IMR-90 (cell line): Measurements from ENCODE around the gene OSTF1. TPM values are rescaled to one million over a fixed set of nuclear protein-coding genes. Genes with fewer than 3 reads are reported as not detected.

Source experiments
- ATAC-seq: fragments of 200-7000 bp; cut with Tn5 transposase; 2 replicates; pipeline ENCODE4 v1.9.1; 2020; ENCODE audit warnings: low read depth, mild to moderate bottlenecking, moderate library complexity
- BruUV-seq: library from RNA; stranded (reverse); fragments of 400-500 nt; replicated peaks from 2 replicates; lab custom pipeline; 2021; lab: Mats Ljungman, UMichigan
- CTCF ChIA-PET: fragments of 300-600 bp; formaldehyde crosslinking; extraction: SDS; loops from one replicate; lab custom pipeline; 2021; ENCODE audit warnings: antibody characterized with exemption; lab: Yijun Ruan, JAX
- POLR2A ChIA-PET: fragments of 300-600 bp; sonication (Branson Sonifier 250); formaldehyde crosslinking; loops from one replicate; lab custom pipeline; 2022; ENCODE audit warnings: antibody characterized with exemption; ENCODE audit not compliant: unreplicated experiment; lab: Charles Lee
- DNase-seq: peaks from one replicate; pipeline ENCODE4 v3.0.0; 2013
- H2AFZ ChIP-seq: replicated peaks from 2 replicates; pipeline ENCODE3; 2013; ENCODE audit warnings: low read length, mild to moderate bottlenecking; ENCODE audit not compliant: poor library complexity
- H2AK5ac ChIP-seq: 2 replicates; pipeline ENCODE4 v1.6.1; 2013; ENCODE audit warnings: low read depth, low read length, inconsistent platforms
- H2AK9ac ChIP-seq: replicated peaks from 2 replicates; pipeline ENCODE3; 2013; ENCODE audit warnings: mild to moderate bottlenecking, low read depth, low read length, moderate library complexity; ENCODE audit not compliant: poor library complexity
- H2BK120ac ChIP-seq: 2 replicates; pipeline ENCODE4 v1.6.1; 2013; ENCODE audit warnings: low read depth, low read length, inconsistent platforms
- H2BK15ac ChIP-seq: 3 replicates; pipeline ENCODE4 v1.6.1; 2013; ENCODE audit warnings: low read depth, low read length, inconsistent platforms
- H2BK20ac ChIP-seq: 2 replicates; pipeline ENCODE4 v1.6.1; 2013; ENCODE audit warnings: low read depth, mild to moderate bottlenecking, inconsistent platforms, low read length, moderate library complexity
- H2BK5ac ChIP-seq: 2 replicates; pipeline ENCODE4 v1.6.1; 2013; ENCODE audit warnings: mild to moderate bottlenecking, low read depth, low read length, inconsistent platforms; ENCODE audit not compliant: poor library complexity, severe bottlenecking
- H3K14ac ChIP-seq: replicated peaks from 2 replicates; pipeline ENCODE4 v1.6.1; 2013; ENCODE audit warnings: low read depth, low read length, inconsistent platforms
- H3K18ac ChIP-seq: 2 replicates; pipeline ENCODE4 v1.6.1; 2013; ENCODE audit warnings: low read depth, low read length, control low read depth
- H3K23ac ChIP-seq: 2 replicates; pipeline ENCODE4 v1.6.1; 2013; ENCODE audit warnings: low read depth, low read length, inconsistent platforms
- H3K27ac ChIP-seq: 2 replicates; pipeline ENCODE4 v1.5.1; 2013; ENCODE audit warnings: mild to moderate bottlenecking, control low read depth, low read length; ENCODE audit not compliant: insufficient read depth
- H3K27me3 ChIP-seq: 2 replicates; pipeline ENCODE4 v1.6.1; 2013; ENCODE audit warnings: low read length; ENCODE audit not compliant: control insufficient read depth, insufficient read depth
- H3K36me3 ChIP-seq: 2 replicates; pipeline ENCODE4 v1.6.1; 2013; ENCODE audit warnings: low read length, mixed read lengths; ENCODE audit not compliant: control insufficient read depth, insufficient read depth
- H3K4ac ChIP-seq: 2 replicates; pipeline ENCODE4 v1.6.1; 2013; ENCODE audit warnings: low read depth, low read length, inconsistent platforms
- H3K4me1 ChIP-seq: 2 replicates; pipeline ENCODE4 v1.6.1; 2013; ENCODE audit warnings: low read length, mixed read lengths; ENCODE audit not compliant: control insufficient read depth, insufficient read depth
- H3K4me2 ChIP-seq: 2 replicates; pipeline ENCODE4 v1.6.1; 2013; ENCODE audit warnings: low read depth, mild to moderate bottlenecking, control low read depth, low read length, moderate library complexity
- H3K4me3 ChIP-seq: 2 replicates; pipeline ENCODE4 v1.5.1; 2013; ENCODE audit warnings: low read depth, mild to moderate bottlenecking, control low read depth, low read length, moderate library complexity; ENCODE audit not compliant: insufficient read depth
- H3K56ac ChIP-seq: 2 replicates; pipeline ENCODE4 v1.6.1; 2013; ENCODE audit warnings: low read length, inconsistent platforms; ENCODE audit not compliant: insufficient read depth; ENCODE audit errors: extremely low read depth
- H3K79me1 ChIP-seq, 2 experiments: 2 replicates each; pipeline ENCODE4 v1.6.1; 2013; ENCODE audit warnings: low read length in 2 of 2, inconsistent platforms in 1 of 2, low read depth in 1 of 2
- H3K9ac ChIP-seq: 2 replicates; pipeline ENCODE4 v1.6.1; 2013; ENCODE audit warnings: low read depth, low read length, control low read depth
- H3K9me1 ChIP-seq: 2 replicates; pipeline ENCODE4 v1.6.1; 2013; ENCODE audit warnings: low read length, inconsistent platforms; ENCODE audit not compliant: insufficient read depth
- H3K9me3 ChIP-seq: 2 replicates; pipeline ENCODE4 v1.6.1; 2013; ENCODE audit warnings: low read length; ENCODE audit not compliant: control insufficient read depth, insufficient read depth
- H4K20me1 ChIP-seq: 2 replicates; pipeline ENCODE4 v1.6.1; 2013; ENCODE audit warnings: low read length, inconsistent platforms; ENCODE audit not compliant: insufficient read depth
- H4K5ac ChIP-seq: 2 replicates; pipeline ENCODE4 v1.6.1; 2013; ENCODE audit warnings: mild to moderate bottlenecking, low read depth, low read length, control low read depth
- H4K8ac ChIP-seq, 2 experiments: 2 replicates each; pipeline ENCODE4 v1.6.1; 2013; ENCODE audit warnings: low read depth in 2 of 2, low read length in 2 of 2, control low read depth in 1 of 2, inconsistent platforms in 1 of 2
- H4K91ac ChIP-seq: 2 replicates; pipeline ENCODE4 v1.6.1; 2013; ENCODE audit warnings: low read depth, low read length, inconsistent platforms; ENCODE audit not compliant: insufficient read depth
- CEBPB ChIP-seq: IDR thresholded peaks from 2 replicates; pipeline ENCODE4 v1.6.1; 2012; ENCODE audit warnings: low read depth, low read length, improper control_type of control experiment
- CTCF ChIP-seq: conservative IDR thresholded peaks from 2 replicates; pipeline ENCODE4 v1.5.1; 2012; ENCODE audit warnings: mild to moderate bottlenecking, low read depth, low read length, improper control_type of control experiment
- POLR2A ChIP-seq: IDR thresholded peaks from 2 replicates; pipeline ENCODE4 v1.6.1; 2012; ENCODE audit warnings: mild to moderate bottlenecking, low read depth, low read length
- SMC3 ChIP-seq: fragments of 150-350 bp; IDR thresholded peaks from 2 replicates; pipeline ENCODE4 v1.6.1; 2016; ENCODE audit warnings: low read depth, mild to moderate bottlenecking, antibody characterized with exemption, low read length, moderate library complexity
- USF2 ChIP-seq: fragments of 150-350 bp; IDR thresholded peaks from 2 replicates; pipeline ENCODE4 v1.6.1; 2017; ENCODE audit warnings: mild to moderate bottlenecking, antibody characterized with exemption, low read length, low read depth
- WGBS, 2 experiments: methylation state at CpG; one replicate each; pipeline versions ENCODE4 v1.1.5 to v1.1.7; 2013; ENCODE audit warnings: missing lambda C conversion rate in 2 of 2; ENCODE audit not compliant: insufficient read length in 1 of 2; ENCODE audit errors: extremely low coverage in 2 of 2; 5-methylcytosine and 5-hydroxymethylcytosine counted together
- dilution Hi-C: fragments of 300-500 bp; cut with HindIII; formaldehyde crosslinking; loops from one replicate; pipeline ENCODE4 v1.14.3; 2018; ENCODE audit warnings: low sequenced_read_pairs; ENCODE audit not compliant: unreplicated experiment
- in situ Hi-C: fragments of 300-500 bp; cut with MboI; formaldehyde crosslinking; loops from 3 replicates; pipeline ENCODE4 v1.14.3; 2019; ENCODE audit warnings: low sequenced_read_pairs, inconsistent platforms, mixed read lengths
- intact Hi-C: fragments of 100-400 bp; cut with micrococcal nuclease; formaldehyde crosslinking; loops from 2 replicates; pipeline ENCODE4 v1.10.0; 2022
- polyA plus RNA-seq, 3 experiments: library from polyadenylated mRNA; depleted of rRNA; stranded (reverse); fragments of >200 nt; gene quantifications; 2 replicates each; pipeline ENCODE4 v1.2.3, GENCODE V29; 2012; ENCODE audit warnings: low replicate concordance in 1 of 3
- total RNA-seq: library from RNA; depleted of rRNA; stranded (reverse); fragments of >200 nt; gene quantifications from 2 replicates; pipeline ENCODE4 v1.2.3, GENCODE V29; 2012

Gene OSTF1
- total and polyA plus RNA-seq, 2 of the 4 experiments (the other 2 are of a cell fraction): 17.1 to 41.6 TPM

GRCh38 chr9:75168270-75169178 is 80.2 kb downstream of the OSTF1 start (continued):
- no peak for TF ChIP-seq SMC3

GRCh38 chr9:75169623-75170022 is 81.3 kb downstream of the OSTF1 start:
- no peak overlapping the region for H2AK5ac ChIP-seq
- no peaks in the 10 kb centered on the region for H3K79me1 ChIP-seq
- no peak overlapping the region for H3K4me3 ChIP-seq
- DNase-seq: no peak
- no peak overlapping the region for H3K23ac ChIP-seq
- peaks cover 2% of the 10 kb centered on the region for H3K4me1 ChIP-seq
- ATAC-seq: no peak
- no peak for TF ChIP-seq CEBPB
- TF ChIP-seq CTCF: no peak
- TF ChIP-seq USF2: no peak
- TF ChIP-seq POLR2A: no peak
- no peak overlapping the region for H3K9ac ChIP-seq
- no peak overlapping the region for H2AK9ac ChIP-seq
- H3K36me3 ChIP-seq: no peaks in the 10 kb centered on the region
- intact Hi-C loops: no loop called here
- no peak overlapping the region for H4K5ac ChIP-seq
- H3K56ac ChIP-seq: no peak overlapping the region
- no peak overlapping the region for H4K91ac ChIP-seq
- H3K9me3 ChIP-seq: no peaks in the 10 kb centered on the region; the same call in 1 of the 2 replicates
- in situ Hi-C loops: no loop called here
- CTCF ChIA-PET: interaction anchor here (0.6 to 0.7 kb wide), 2 partner anchors 10 to 18 kb away, joined by 3 to 4 read pairs; no protein-coding TSS in a partner anchor
- no peak overlapping the region for H3K4ac ChIP-seq
- WGBS, 2 experiments: no CpG with 5 or more reads among the region's 4 CpGs
- H3K27me3 ChIP-seq: no peaks in the 10 kb centered on the region
- no peak overlapping the region for H4K8ac ChIP-seq
- H4K20me1 ChIP-seq: no peaks in the 10 kb centered on the region
- BruUV-seq: no TSS peak
- H2BK5ac ChIP-seq: no peak overlapping the region
- no peak overlapping the region for H2BK20ac ChIP-seq
- no peak overlapping the region for H2AFZ ChIP-seq
- H3K4me2 ChIP-seq: no peak overlapping the region
- H3K14ac ChIP-seq: no peak overlapping the region
- H3K9me1 ChIP-seq: no peaks in the 10 kb centered on the region
- POLR2A ChIA-PET: no interaction called here
- no peak overlapping the region for H3K27ac ChIP-seq
- dilution Hi-C loops: no loop called here
- no peak overlapping the region for H3K18ac ChIP-seq
- no peak overlapping the region for H2BK120ac ChIP-seq
- no peak overlapping the region for H2BK15ac ChIP-seq
